Measurements from ENCODE around the gene PTPRS. TPM values are rescaled to one million over a fixed set of nuclear protein-coding genes. Genes with fewer than 3 reads are reported as not detected.
"Not testable (repeated sequence)": the region's sequence is repeated elsewhere in the genome, so short reads cannot be mapped to it uniquely, and the experiment has no call there.

PTPRS gene
- polyA plus RNA-seq, result under 1 TPM in 1 of 3 donors, not detected in 2; 0.10 TPM

GRCh38 chr19:5340637-5341447, at the start of gene PTPRS:
TSS of gene PTPRS (minus strand) at chr19:5340812. CDS start at chr19:5286140, 54,672 bp downstream.
- H3K9me3 Mint-ChIP-seq, result no peaks in the 10 kb centered on the region
- peaks cover 8 to 30% (median 25%) of the 10 kb centered on the region in 3 donors for H3K27me3 Mint-ChIP-seq (ENCODE audit: low read depth in 3 of 3)
- peak; percentile 80 to 82 (median 80) for DNase-seq
- H3K4me3 Mint-ChIP-seq, result peak within 1 kb of the TSS; percentile 55 to 76 (median 75)
- H3K36me3 Mint-ChIP-seq, result no peaks in the 10 kb centered on the region
- peak within 1 kb of the TSS in 2 of 6 donors; percentile 21 to 60 for H3K27ac Mint-ChIP-seq
- peaks cover 14 to 16% of the 10 kb centered on the region in 2 donors for H3K4me1 Mint-ChIP-seq

DNA sequence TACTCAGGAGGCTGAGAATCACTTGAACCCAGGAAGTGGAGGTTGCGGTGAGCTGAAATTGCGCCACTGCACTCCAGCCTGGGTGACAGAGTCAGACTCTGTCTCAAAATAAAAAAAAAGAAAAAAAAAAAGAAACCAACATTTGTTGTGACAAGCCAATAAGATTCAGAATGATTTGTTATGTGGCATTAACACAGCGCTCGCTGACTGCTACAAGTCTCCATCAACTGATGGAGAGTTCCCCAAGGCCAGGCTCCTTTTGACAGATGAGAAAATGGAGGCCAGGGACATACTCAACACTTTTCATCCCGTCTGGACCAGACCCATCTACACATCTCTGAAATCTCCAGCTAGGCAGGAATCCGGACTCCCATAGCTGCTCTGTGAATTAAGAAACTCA, 48.7 kb upstream of the PTPRS start:
- H3K4me3 Mint-ChIP-seq, result no peak overlapping the region
- H3K9me3 Mint-ChIP-seq, result peaks cover 0 to 2% (median 0%) of the 10 kb centered on the region in 6 donors
- peaks cover 2 to 18% (median 17%) of the 10 kb centered on the region in 3 donors for H3K27me3 Mint-ChIP-seq (ENCODE audit: low read depth in 3 of 3)
- H3K27ac Mint-ChIP-seq, result no peak overlapping the region
- peaks cover 0 to 3% (median 0%) of the 10 kb centered on the region in 3 donors for H3K36me3 Mint-ChIP-seq
- no peak for DNase-seq
- no peaks in the 10 kb centered on the region for H3K4me1 Mint-ChIP-seq

DNA sequence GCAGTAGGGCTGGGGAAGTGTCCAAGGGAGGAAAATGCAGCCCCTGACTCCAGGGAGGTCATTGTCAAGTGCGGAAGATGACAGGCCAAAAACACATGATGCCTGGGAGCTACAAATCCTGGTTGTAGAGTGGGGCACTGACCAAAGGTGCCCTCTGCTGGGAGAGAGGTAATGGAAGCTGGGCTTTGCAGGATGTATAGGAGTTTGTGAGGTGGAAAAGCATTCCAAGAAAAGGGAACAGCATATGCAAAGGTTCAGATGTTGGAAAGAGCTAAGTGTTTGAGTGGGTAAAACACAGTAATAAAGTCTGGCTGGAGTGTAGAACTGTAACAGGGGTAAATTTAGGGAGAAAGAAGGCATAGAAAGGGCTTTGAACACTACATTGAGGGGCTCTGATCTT, 46.9 kb upstream of the PTPRS start:
- Mint-ChIP-seq H3K27me3 (ENCODE audit: low read depth in 3 of 3) (peaks cover 0 to 14% (median 13%) of the 10 kb centered on the region in 3 donors), H3K4me3 (no peak overlapping the region), H3K27ac (no peak overlapping the region), H3K4me1 (no peaks in the 10 kb centered on the region), H3K36me3 (peaks cover 2 to 3% (median 3%) of the 10 kb centered on the region in 3 donors), H3K9me3 (peaks cover 3 to 13% (median 6%) of the 10 kb centered on the region in 6 donors)
- no peak for DNase-seq

- DNase-seq, result no peak
- no peak overlapping the region for H3K4me3 Mint-ChIP-seq
- peaks cover 3 to 4% (median 3%) of the 10 kb centered on the region in 3 donors for H3K36me3 Mint-ChIP-seq
- no peak overlapping the region for H3K27ac Mint-ChIP-seq
- peaks cover 0 to 13% (median 9%) of the 10 kb centered on the region in 3 donors for H3K27me3 Mint-ChIP-seq (ENCODE audit: low read depth in 3 of 3)
- no peaks in the 10 kb centered on the region for H3K4me1 Mint-ChIP-seq
- H3K9me3 Mint-ChIP-seq, result peaks cover 6 to 18% (median 12%) of the 10 kb centered on the region in 6 donors
Measured at GRCh38 chr19:5386841-5387240, 46.2 kb upstream of the PTPRS start.

- not testable (repeated sequence) for H3K36me3 Mint-ChIP-seq, H3K4me1 Mint-ChIP-seq, H3K4me3 Mint-ChIP-seq, DNase-seq, H3K27ac Mint-ChIP-seq
- H3K27me3 Mint-ChIP-seq (ENCODE audit: low read depth in 3 of 3), result peaks cover 0 to 11% (median 5%) of the 10 kb centered on the region in 3 donors
- peaks cover 8 to 28% (median 17%) of the 10 kb centered on the region in 6 donors for H3K9me3 Mint-ChIP-seq
Measured at GRCh38 chr19:5381197-5381596, 40.6 kb upstream of the PTPRS start.

- Mint-ChIP-seq H3K4me3 (no peak overlapping the region), H3K27me3 (ENCODE audit: low read depth in 3 of 3) (peaks cover 0 to 11% (median 5%) of the 10 kb centered on the region in 3 donors), H3K27ac (no peak overlapping the region), H3K36me3 (peaks cover 0 to 4% (median 3%) of the 10 kb centered on the region in 3 donors), H3K4me1 (no peaks in the 10 kb centered on the region), H3K9me3 (peaks cover 8 to 28% (median 17%) of the 10 kb centered on the region in 6 donors)
- DNase-seq, result no peak
Measured at GRCh38 chr19:5380215-5380919, 39.8 kb upstream of the PTPRS start.

- DNase-seq, result no peak
- Mint-ChIP-seq H3K9me3 (peaks cover 2 to 11% (median 6%) of the 10 kb centered on the region in 6 donors), H3K4me3 (no peak overlapping the region), H3K4me1 (no peaks in the 10 kb centered on the region), H3K36me3 (no peaks in the 10 kb centered on the region), H3K27ac (no peak overlapping the region), H3K27me3 (ENCODE audit: low read depth in 3 of 3) (peaks cover 0 to 7% (median 3%) of the 10 kb centered on the region in 3 donors)
Measured at GRCh38 chr19:5376928-5377327, 36.3 kb upstream of the PTPRS start.

DNA sequence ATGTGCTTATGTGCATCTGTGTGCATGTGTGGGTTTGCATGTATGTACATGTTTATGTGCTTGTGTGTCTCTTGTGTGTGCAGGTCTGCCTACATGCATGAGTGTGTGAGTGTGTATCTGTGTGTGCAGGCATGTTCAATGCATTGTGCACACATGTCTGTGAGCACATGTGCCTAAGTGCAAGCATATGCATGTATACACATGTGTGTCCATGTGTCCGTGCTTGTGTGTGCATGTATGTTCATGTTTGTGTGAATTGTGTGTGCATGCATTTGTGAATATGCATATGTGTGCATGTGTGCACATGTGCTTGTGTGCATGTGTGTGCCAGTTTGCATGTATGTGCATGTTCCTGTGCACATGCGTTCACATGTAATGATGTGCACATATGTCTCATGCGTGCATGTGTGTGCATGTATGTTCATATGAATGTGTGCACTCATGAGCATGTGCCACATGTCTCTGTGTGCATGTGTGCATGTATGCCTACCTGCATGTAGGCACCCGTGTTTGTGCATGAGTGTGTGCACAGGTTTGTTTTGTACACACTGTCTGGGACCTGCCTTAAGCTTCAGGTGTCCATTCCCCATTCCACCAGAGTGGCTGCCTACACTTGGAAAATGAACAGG, 32.1 kb upstream of the PTPRS start:
- no peak overlapping the region for H3K27ac Mint-ChIP-seq
- no peaks in the 10 kb centered on the region for H3K36me3 Mint-ChIP-seq
- no peaks in the 10 kb centered on the region for H3K4me1 Mint-ChIP-seq
- no peak for DNase-seq
- no peak overlapping the region for H3K4me3 Mint-ChIP-seq
- H3K27me3 Mint-ChIP-seq (ENCODE audit: low read depth in 3 of 3), result peaks cover 0 to 6% (median 3%) of the 10 kb centered on the region in 3 donors
- H3K9me3 Mint-ChIP-seq, result peaks cover 0 to 3% (median 0%) of the 10 kb centered on the region in 6 donors

GRCh38 chr19:5369962-5370367, 29.4 kb upstream of the PTPRS start:
- Mint-ChIP-seq H3K4me3 (no peak overlapping the region), H3K36me3 (no peaks in the 10 kb centered on the region), H3K27me3 (ENCODE audit: low read depth in 3 of 3) (peaks cover 0 to 4% (median 1%) of the 10 kb centered on the region in 3 donors), H3K4me1 (no peaks in the 10 kb centered on the region), H3K9me3 (no peaks in the 10 kb centered on the region), H3K27ac (no peak overlapping the region)
- peak in 1 of 3 donors; percentile 9 for DNase-seq

GRCh38 chr19:5369304-5369703, 28.7 kb upstream of the PTPRS start:
- H3K4me3 Mint-ChIP-seq, result no peak overlapping the region
- no peaks in the 10 kb centered on the region for H3K4me1 Mint-ChIP-seq
- no peaks in the 10 kb centered on the region for H3K36me3 Mint-ChIP-seq
- no peak for DNase-seq
- peaks cover 0 to 5% (median 2%) of the 10 kb centered on the region in 3 donors for H3K27me3 Mint-ChIP-seq (ENCODE audit: low read depth in 3 of 3)
- no peaks in the 10 kb centered on the region for H3K9me3 Mint-ChIP-seq
- no peak overlapping the region for H3K27ac Mint-ChIP-seq

DNA sequence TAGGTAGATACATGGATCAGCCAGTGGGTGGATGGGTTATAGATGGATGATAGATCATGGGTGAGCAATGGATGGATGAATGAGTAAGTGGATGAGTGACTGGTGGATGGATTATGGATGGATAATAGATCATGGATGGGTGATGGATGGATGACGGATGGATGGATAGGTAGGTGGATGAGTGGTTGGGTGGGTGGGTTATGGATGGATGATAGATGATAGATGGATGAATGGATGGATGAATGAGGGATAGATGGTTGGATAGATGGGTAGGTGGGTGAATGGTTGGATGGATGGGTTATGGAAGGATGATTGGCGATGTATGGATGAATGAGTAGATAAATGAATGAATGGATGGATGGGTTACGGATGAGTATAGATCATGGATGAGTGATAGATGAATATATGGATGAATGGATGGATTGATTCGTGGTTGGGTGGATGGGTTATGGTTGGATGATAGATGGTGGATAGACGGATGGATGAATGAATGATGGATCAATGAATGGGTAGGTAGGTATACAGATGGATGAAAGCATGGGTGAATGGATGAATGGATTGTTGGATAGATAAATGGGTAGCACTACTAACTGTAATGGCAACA, 27.0 kb upstream of the PTPRS start:
- DNase-seq, result no peak
- no peak overlapping the region for H3K4me3 Mint-ChIP-seq
- H3K4me1 Mint-ChIP-seq, result no peaks in the 10 kb centered on the region
- no peaks in the 10 kb centered on the region for H3K9me3 Mint-ChIP-seq
- H3K36me3 Mint-ChIP-seq, result no peaks in the 10 kb centered on the region
- peaks cover 0 to 6% (median 2%) of the 10 kb centered on the region in 3 donors for H3K27me3 Mint-ChIP-seq (ENCODE audit: low read depth in 3 of 3)
- no peak overlapping the region for H3K27ac Mint-ChIP-seq

DNA sequence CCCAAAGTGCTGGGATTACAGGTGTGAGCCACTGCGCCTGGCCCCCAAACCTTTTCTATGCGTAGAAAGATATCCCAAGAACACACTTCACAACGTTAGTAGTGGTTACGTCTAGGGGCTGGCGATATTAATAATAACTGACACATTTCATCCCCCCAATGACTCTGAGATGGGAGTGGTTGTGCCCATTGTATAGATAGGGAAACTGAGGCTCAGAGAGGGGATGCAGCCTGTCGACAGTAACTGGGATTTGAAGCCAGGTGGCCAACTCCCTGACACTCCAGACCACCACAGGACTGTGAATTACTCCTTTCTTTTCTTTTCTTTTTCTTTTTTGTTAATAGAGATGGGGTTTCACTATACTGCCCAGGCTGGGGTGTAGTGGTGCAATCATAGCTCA, 25.3 kb upstream of the PTPRS start:
- Mint-ChIP-seq H3K36me3 (no peaks in the 10 kb centered on the region), H3K4me3 (no peak overlapping the region), H3K27ac (no peak overlapping the region), H3K4me1 (no peaks in the 10 kb centered on the region), H3K9me3 (no peaks in the 10 kb centered on the region), H3K27me3 (ENCODE audit: low read depth in 3 of 3) (peaks cover 0 to 6% (median 2%) of the 10 kb centered on the region in 3 donors)
- no peak for DNase-seq

DNA sequence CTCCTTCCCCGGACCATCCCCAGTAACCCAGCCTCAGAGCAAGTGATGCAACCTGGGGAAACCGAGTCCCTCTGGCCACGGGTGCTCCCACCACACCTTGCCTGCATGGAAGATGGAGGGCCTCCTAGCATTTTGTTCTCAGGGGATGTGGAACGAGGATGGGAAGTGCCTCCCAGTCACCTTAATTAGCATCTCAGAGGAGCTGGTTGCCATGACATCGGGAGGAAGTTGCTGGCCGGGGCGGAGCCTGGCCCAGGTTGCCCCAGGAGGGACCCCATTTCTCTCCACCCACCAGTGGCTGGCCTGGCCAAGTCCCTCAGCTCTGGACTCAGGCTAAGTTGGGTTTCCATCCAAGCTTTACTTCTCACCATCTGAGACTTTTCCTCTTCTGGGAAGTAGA, 24.1 kb upstream of the PTPRS start:
- H3K27ac Mint-ChIP-seq, result no peak overlapping the region
- no peaks in the 10 kb centered on the region for H3K4me1 Mint-ChIP-seq
- H3K4me3 Mint-ChIP-seq, result no peak overlapping the region
- no peaks in the 10 kb centered on the region for H3K9me3 Mint-ChIP-seq
- peaks cover 0 to 10% (median 2%) of the 10 kb centered on the region in 3 donors for H3K27me3 Mint-ChIP-seq (ENCODE audit: low read depth in 3 of 3)
- DNase-seq, result no peak
- no peaks in the 10 kb centered on the region for H3K36me3 Mint-ChIP-seq
